HG02870 (cell line): ENCODE results near the gene CLEC9A.

Source experiments
- ATAC-seq: cut with Tn5 transposase; IDR thresholded peaks from one replicate; pipeline ENCODE4 v1.9.1; 2021; ENCODE audit warnings: mild to moderate bottlenecking, moderate library complexity; ENCODE audit not compliant: unreplicated experiment

The CLEC9A gene

DNA sequence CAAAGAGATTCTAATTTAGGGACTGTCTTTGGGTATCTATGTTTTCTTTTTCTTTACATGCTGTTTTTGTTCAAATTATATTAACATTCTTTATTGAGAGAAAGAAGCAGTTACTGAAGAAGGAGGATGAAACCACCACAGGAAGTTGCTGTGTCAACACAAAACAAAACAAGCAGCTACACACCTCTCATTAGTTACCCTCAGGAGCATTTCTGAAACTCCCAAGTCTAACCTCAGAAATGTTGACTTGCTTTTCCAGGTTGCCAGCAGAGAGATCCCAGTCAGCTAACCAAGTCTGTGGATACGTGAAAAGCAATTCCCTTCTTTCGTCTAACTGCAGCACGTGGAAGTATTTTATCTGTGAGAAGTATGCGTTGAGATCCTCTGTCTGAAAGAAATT, 34.8 kb downstream of the CLEC9A start:
- ATAC-seq, result no peak

- ATAC-seq, result no peak
These were observed 36.8 kb downstream of the CLEC9A start for GRCh38 chr12:10067264-10067663.

GRCh38 chr12:10067942-10068341, 37.5 kb downstream of the CLEC9A start:
- no peak for ATAC-seq

DNA sequence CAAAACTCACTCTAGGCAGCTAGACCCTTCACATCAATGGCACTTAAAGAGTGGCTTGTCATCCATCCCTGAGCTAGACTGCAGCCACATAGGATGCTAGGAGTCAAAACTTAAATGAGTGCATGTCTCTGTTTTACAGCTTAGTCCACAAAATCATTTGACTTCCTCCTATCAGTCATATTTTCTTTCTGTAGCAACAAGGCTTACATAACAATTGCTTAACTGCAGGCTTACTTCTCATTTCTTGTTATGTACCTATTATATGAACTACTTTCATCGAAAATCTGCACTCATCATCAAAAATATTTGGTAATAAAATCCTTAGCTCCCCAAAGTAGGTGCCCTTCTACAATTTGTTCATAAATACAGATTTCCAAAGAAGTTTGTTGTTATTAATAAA, 38.2 kb downstream of the CLEC9A start:
- ATAC-seq, result no peak

GRCh38 chr12:10069099-10069498, 38.6 kb downstream of the CLEC9A start:
- no peak for ATAC-seq

GRCh38 chr12:10069976-10070375, 39.5 kb downstream of the CLEC9A start:
- no peak for ATAC-seq

DNA sequence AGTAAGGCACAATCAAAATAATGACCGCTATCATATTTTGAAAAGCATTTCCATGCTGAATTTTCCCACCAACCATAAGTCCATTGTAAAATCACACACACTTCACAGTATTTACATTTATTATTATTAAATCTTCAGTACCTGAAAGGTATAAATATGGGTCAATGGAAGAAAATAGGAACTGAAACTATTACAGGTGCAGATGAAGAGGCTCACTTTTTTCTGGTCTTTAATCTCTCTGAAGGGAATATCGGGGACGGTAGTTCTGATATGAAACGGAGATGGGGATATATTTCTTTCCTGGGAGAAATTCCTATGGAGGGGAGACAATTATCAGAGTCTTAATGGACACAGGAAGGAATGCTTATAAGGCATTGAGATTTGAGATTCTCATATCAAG, 39.9 kb downstream of the CLEC9A start:
- no peak for ATAC-seq

- ATAC-seq, result no peak
These were observed 41.6 kb downstream of the CLEC9A start for GRCh38 chr12:10072131-10072530.

DNA sequence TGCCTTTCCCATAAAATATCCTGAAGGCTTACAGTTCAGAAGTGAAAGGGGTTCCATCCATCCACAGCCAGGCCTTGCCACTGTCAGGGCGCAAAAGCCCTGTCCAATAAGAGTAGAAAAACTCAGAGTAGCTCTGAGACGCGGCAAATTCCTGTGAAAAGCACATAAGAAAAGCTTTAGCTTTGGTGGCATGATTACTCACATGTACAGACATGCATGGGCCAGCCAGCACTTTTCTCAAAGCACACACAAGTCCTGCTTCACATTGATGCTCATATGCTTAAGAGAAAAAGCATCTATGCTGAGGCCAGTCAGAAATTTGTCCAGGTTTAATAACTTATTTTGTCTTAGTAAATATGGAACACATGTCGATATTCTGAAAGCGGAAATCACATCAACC, 42.8 kb downstream of the CLEC9A start:
- no peak for ATAC-seq

DNA sequence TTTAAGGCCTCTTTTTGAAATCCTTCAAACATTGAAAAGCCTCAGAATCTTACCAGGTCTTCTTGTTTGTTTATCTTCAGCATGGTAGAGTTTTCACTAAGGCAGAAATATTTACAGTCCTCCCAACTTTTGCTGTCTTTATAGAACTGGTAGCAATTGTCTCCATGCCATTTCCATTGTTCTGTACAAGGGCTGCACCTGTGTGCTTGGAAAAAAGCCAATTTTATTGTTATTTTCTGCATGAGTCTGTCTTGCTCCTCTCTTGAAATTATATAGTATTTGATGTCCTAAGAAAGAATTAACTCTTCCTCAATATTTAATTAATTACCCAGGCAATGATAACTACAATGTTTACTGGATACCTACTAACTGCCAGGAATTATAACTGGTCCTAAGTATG, 45.0 kb downstream of the CLEC9A start:
- no peak for ATAC-seq

GRCh38 chr12:10082117-10082874, 51.8 kb downstream of the CLEC9A start:
- no peak for ATAC-seq

DNA sequence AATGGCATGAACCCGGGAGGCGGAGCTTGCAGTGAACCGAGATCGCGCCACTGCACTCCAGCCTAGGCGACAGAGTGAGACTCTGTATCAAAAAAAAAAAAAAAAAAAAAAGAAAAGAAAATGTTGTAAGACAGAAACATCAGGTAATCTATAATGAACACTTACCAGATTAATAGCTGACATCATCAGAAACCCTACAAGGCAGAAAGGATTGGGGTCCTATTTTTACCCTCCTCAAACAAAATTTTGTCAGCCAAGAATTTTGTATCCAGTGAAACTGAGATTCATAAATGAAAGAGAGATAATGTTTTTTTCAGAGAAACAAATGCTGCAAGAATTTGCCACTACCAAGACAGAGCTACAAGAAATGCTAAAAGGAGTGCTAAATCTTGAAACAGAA, 54.3 kb downstream of the CLEC9A start:
- ATAC-seq, result no peak

- no peak for ATAC-seq
These were observed 55.9 kb downstream of the CLEC9A start for GRCh38 chr12:10086387-10086786.

- no peak for ATAC-seq
These were observed 57.5 kb downstream of the CLEC9A start for GRCh38 chr12:10088031-10088430.

DNA sequence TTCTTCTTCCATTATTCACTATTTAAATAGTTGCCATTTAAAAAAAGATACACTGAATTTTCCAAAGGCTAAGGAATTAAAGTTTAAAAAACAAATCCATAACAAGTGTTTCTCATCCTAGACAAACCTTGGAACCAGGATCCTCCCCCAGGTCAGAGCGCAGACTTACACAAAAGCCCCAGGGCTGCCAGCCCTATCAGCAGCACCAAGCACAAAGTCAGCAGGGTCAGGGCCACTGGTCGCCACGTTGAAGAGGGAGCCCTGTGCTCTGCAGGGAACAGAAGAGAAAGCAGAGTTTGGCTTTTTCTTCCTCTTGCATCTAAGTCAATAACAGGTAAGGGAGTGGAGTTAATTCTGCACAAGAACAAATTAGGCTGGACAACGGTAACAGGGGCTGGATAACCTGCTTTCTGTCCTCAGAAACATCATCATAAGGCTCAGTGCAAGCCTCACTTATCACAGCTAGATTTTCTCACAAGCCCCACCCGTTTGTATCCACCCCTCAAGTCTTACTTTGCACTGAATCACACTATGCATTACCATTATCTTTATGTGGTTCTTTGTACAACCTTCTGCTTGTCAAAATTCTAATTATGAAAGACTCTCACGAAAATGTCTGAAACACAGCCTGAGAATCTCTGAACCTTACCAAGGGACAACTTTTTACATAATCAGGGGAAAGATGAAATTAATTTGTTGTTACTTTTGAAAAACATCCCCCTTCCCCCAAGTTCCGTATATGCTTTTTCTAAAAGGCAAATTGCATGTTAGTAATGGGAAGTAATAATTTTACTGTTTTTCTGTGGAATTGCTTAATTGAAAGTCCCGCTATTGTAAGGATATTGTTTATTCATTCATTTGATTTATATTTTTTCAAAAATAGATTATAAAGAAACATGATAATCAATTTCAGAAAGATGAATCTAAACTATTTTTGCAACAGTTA, 58.7 kb downstream of the CLEC9A start:
- no peak for ATAC-seq

DNA sequence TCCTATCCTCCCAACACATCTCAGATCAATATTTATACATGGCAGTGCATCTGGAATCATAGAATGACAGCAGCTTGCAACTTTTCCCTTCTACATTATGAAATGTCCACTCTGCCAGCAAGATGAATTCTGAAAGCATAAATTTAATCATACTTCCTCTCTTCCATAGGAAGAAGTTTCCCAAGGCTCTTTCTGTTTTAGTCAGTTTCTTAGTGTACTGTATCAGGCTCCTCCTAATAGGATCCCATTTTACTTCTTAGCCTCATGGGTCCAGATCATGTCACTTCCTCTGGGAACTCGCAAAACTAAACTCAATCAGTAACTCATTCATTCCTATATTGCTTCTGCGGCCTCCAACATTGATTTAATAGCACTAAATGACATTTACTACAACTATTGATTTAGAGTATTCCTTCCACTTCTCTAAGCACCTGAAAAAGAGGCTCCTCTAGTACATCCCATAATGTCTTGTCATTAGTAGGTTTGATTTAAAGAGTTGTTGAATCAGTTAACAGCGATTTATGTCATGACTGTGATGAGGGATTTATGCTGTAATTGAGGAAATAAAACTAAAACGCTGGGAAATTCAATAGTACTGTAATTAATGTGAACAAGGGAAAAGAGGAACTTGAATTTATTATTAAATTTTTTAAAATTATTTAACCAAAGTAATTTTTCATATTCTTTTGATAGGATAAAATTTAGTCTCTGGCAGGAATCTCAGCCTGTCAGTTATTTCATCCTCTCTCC, 64.3 kb downstream of the CLEC9A start:
- ATAC-seq, result no peak

GRCh38 chr12:10095971-10096370, 65.5 kb downstream of the CLEC9A start:
- no peak for ATAC-seq

DNA sequence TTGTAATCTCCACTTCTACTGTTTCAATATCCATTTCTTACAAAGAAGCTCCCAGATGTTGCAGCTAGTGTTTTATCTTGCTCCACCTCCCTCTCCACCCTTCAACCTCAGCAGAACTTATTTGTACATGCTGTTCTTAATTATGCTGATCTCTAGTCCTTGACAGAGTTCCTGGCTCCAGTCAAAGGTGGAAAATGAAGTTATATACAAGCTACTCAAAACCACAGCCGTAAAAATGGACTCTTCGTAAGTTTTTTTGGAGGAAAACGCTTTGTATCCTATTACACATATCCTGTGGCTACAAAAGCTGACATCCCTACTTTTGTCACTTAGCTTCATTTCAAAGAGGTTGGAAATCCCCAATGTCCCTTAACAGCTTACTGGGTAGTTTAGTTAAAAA, 67.0 kb downstream of the CLEC9A start:
- ATAC-seq, result no peak

- ATAC-seq, result no peak
These were observed 68.3 kb downstream of the CLEC9A start, which contains the start of gene CLEC1A for GRCh38 chr12:10098791-10099190. CLEC1A (minus strand) TSS chr12:10098985; CDS start chr12:10098922, 63 bp downstream.

DNA sequence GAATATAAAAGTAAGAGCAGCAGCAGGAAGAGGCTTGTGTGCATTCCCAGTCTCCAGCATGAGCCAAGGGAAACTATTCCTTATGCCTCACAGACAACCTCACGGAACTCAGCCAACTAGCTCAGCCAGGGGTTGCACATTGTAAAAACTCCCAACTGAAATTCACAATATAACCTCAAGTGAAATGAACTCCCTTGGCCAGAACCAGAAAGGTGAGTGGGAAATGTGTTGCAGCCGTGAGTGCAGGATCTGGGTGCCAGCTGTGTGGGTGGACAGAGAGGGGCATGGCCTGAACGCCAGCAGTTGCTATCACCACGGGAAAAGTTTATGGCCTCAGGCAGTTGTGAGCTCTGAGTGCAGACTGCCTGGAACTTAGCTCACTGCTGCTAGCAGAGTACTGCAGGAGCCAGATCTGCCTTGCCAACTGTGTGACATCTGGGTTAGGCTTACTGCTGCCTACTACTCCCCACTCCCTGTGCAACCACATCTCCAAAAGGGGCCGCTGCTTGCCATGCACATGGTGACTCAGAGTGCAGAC, 70.6 kb downstream of the CLEC9A start:
- ATAC-seq, result no peak

GRCh38 chr12:10101648-10102220, 71.3 kb downstream of the CLEC9A start:
- no peak for ATAC-seq
